Mesenchymal stem cell (in vitro differentiated cells and primary cell): ENCODE data around the gene MICAL3.
A peak's percentile ranks its signal among the peaks of the same experiment; 100 is the strongest.

Source experiments
- DNase-seq: peaks from one replicate; pipeline ENCODE4 v3.0.0-alpha.2; 2013
- H2AFZ ChIP-seq: one replicate; pipeline ENCODE4 v1.6.1; 2013; ENCODE audit warnings: low read depth, mild to moderate bottlenecking, control low read depth, inconsistent platforms, low read length, moderate library complexity
- H2AK5ac ChIP-seq: 2 replicates; pipeline ENCODE4 v1.6.1; 2013; ENCODE audit warnings: low read length, moderate library complexity, mild to moderate bottlenecking, inconsistent platforms; ENCODE audit not compliant: severe bottlenecking
- H2BK120ac ChIP-seq: one replicate; pipeline ENCODE4 v1.6.1; 2013; ENCODE audit warnings: low read depth, mild to moderate bottlenecking, inconsistent platforms, low read length, moderate library complexity
- H2BK12ac ChIP-seq, 2 experiments: one replicate each; pipeline ENCODE4 v1.6.1; 2013; ENCODE audit warnings: inconsistent platforms in 2 of 2, low read length in 2 of 2, mild to moderate bottlenecking in 2 of 2, moderate library complexity in 2 of 2, control low read depth in 1 of 2
- H2BK15ac ChIP-seq: one replicate; pipeline ENCODE4 v1.6.1; 2013; ENCODE audit warnings: mild to moderate bottlenecking, low read depth, inconsistent platforms; ENCODE audit not compliant: poor library complexity, severe bottlenecking
- H2BK5ac ChIP-seq: 2 replicates; pipeline ENCODE4 v1.6.1; 2013; ENCODE audit warnings: low read depth, mild to moderate bottlenecking, low read length, control low read depth, inconsistent platforms; ENCODE audit not compliant: poor library complexity, severe bottlenecking
- H3K14ac ChIP-seq, 2 experiments: one replicate each; pipeline ENCODE4 v1.6.1; 2013; ENCODE audit warnings: inconsistent platforms in 2 of 2, low read length in 2 of 2, control low read depth in 1 of 2, mild to moderate bottlenecking in 1 of 2, moderate library complexity in 1 of 2
- H3K18ac ChIP-seq, 2 experiments: one replicate each; pipeline ENCODE4 v1.6.1; 2013; ENCODE audit warnings: inconsistent platforms in 2 of 2, low read length in 2 of 2, control low read depth in 1 of 2, low read depth in 1 of 2, mild to moderate bottlenecking in 1 of 2
- H3K23ac ChIP-seq, 2 experiments: one replicate each; pipeline ENCODE4 v1.6.1; 2013; ENCODE audit warnings: inconsistent platforms in 2 of 2, low read length in 2 of 2, mild to moderate bottlenecking in 2 of 2, moderate library complexity in 2 of 2, control low read depth in 1 of 2
- H3K27ac ChIP-seq: 2 replicates; pipeline ENCODE4 v1.5.1; 2013; ENCODE audit warnings: mild to moderate bottlenecking, moderate library complexity, low read length, control low read depth, inconsistent platforms; ENCODE audit not compliant: poor library complexity, severe bottlenecking
- H3K27me3 ChIP-seq, 2 experiments: 2 replicates each; pipeline versions ENCODE4 v1.6.1 to v1.7.0; 2013; ENCODE audit warnings: low read length in 2 of 2, mild to moderate bottlenecking in 2 of 2, moderate library complexity in 2 of 2, control low read depth in 1 of 2, inconsistent platforms in 1 of 2; ENCODE audit not compliant: control insufficient read depth in 1 of 2, insufficient read depth in 1 of 2
- H3K36me3 ChIP-seq, 2 experiments: 2 replicates each; pipeline versions ENCODE4 v1.6.1 to v1.7.0; 2013; ENCODE audit warnings: low read length in 2 of 2, control low read depth in 1 of 2, inconsistent platforms in 1 of 2, low read depth in 1 of 2, mild to moderate bottlenecking in 1 of 2; ENCODE audit not compliant: insufficient read depth in 2 of 2, control insufficient read depth in 1 of 2
- H3K4ac ChIP-seq, 2 experiments: one replicate each; pipeline ENCODE4 v1.6.1; 2013; ENCODE audit warnings: inconsistent platforms in 2 of 2, low read length in 2 of 2, mild to moderate bottlenecking in 2 of 2, moderate library complexity in 2 of 2, control low read depth in 1 of 2, low read depth in 1 of 2
- H3K4me1 ChIP-seq: 2 replicates; pipeline ENCODE4 v1.6.1; 2013; ENCODE audit warnings: low read depth, low read length, control low read depth; ENCODE audit not compliant: control insufficient read depth, insufficient read depth
- H3K4me2 ChIP-seq: 2 replicates; pipeline ENCODE4 v1.6.1; 2013; ENCODE audit warnings: low read length, mild to moderate bottlenecking, inconsistent platforms; ENCODE audit not compliant: poor library complexity, severe bottlenecking
- H3K4me3 ChIP-seq, 2 experiments: 2 replicates each; pipeline versions ENCODE4 v1.5.1 to v1.7.0; 2013; ENCODE audit warnings: low read length in 2 of 2, mild to moderate bottlenecking in 2 of 2, control low read depth in 1 of 2, low read depth in 1 of 2; ENCODE audit not compliant: insufficient read depth in 1 of 2
- H3K79me1 ChIP-seq: replicated peaks from 2 replicates; pipeline ENCODE4 v1.6.1; 2013; ENCODE audit warnings: mild to moderate bottlenecking, control low read depth, low read length, inconsistent platforms; ENCODE audit not compliant: poor library complexity, severe bottlenecking
- H3K9ac ChIP-seq: 2 replicates; pipeline ENCODE4 v1.7.0; 2013; ENCODE audit warnings: mild to moderate bottlenecking, low read length, moderate library complexity
- H3K9me3 ChIP-seq: 2 replicates; pipeline ENCODE4 v1.7.0; 2013; ENCODE audit warnings: mild to moderate bottlenecking, low read length; ENCODE audit not compliant: control insufficient read depth
- H4K8ac ChIP-seq: one replicate; pipeline ENCODE4 v1.6.1; 2013; ENCODE audit warnings: inconsistent platforms, mild to moderate bottlenecking, low read length, moderate library complexity
- H4K91ac ChIP-seq: one replicate; pipeline ENCODE4 v1.6.1; 2013; ENCODE audit warnings: mild to moderate bottlenecking, low read length, inconsistent platforms
- WGBS: methylation state at CpG from one replicate; pipeline ENCODE4 v1.1.7; 2013; ENCODE audit warnings: mixed read lengths; 5-methylcytosine and 5-hydroxymethylcytosine counted together

MICAL3 gene

DNA sequence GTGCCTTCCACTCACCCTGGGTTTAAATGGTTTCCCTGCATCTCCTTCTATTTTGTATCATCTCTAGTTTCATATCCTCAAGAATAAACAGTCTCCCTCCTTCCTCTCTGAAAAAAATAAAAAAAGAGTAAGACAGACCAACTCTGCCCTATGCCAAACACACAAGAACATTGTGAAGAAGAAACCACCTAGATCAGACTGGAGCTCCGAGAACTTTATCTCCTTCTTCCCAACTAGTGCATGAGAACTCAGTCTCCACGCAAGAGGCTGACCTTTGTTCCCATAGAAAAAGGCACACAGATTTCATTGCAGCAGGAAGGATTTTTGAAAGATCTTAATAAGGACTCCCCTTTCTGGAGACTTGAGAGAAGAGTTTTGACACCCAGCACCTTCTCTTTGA is 44.7 kb upstream of the MICAL3 start:
- Histone ChIP-seq H3K27ac (peak overlapping the region; percentile 78), H2AK5ac (peak overlapping the region; percentile 60), H3K79me1 (no peaks in the 10 kb centered on the region), H2BK5ac (no peak overlapping the region), H3K4ac (no peak overlapping the region), H4K91ac (no peak overlapping the region), H3K18ac (no peak overlapping the region), H3K23ac (no peak overlapping the region), H3K36me3 (no peaks in the 10 kb centered on the region), H3K4me2 (no peak overlapping the region), H3K14ac (no peak overlapping the region), H2BK15ac (no peak overlapping the region), H4K8ac (no peak overlapping the region), H2BK120ac (no peak overlapping the region), H3K4me3 (no peak overlapping the region), H2AFZ (no peak overlapping the region), H3K9me3 (no peaks in the 10 kb centered on the region), H3K9ac (peak overlapping the region; percentile 58), H3K27me3 (peaks cover 0 to 4% of the 10 kb centered on the region in 2 experiments), H2BK12ac (no peak overlapping the region), H3K4me1 (peaks cover 31% of the 10 kb centered on the region)
- 96% methylated on average over 2 of the region's 2 CpGs for WGBS
- no peak for DNase-seq

DNA sequence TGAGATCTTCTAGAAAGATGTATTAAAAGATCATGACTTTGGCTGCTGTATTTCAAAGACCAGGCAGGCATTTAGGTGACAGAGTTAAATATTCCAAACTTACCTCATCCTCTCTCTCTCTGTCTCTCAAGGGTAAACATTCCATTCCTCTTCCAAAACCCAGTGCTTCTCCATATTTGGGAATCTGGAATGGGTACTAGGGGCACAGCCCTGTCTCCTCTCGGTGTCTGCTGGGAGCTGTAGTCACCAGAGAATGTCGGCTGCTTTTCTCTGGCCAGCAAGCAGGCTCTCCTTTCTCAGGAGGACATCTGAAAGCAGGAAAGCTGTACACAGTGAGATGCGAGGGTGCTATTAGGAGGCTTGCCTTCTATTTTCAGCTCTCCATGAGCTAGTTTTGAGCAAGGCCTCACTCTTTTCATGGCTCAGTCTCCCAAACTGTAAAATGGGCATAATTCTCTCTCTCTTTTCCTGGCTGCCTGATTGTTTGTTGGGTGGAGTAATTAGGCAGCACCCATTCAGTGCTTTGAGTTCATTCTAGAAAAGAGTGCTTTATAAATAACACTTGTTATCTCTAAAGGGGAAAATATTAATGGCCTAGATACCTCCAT is 44.1 kb upstream of the MICAL3 start:
- no peak overlapping the region for H3K4me2 ChIP-seq
- no peak overlapping the region for H4K91ac ChIP-seq
- peak overlapping the region; percentile 33 for H2BK5ac ChIP-seq
- DNase-seq, result no peak
- no peak overlapping the region for H3K4me3 ChIP-seq
- peak overlapping the region; percentile 58 for H3K9ac ChIP-seq
- no peak overlapping the region for H3K4ac ChIP-seq
- H3K36me3 ChIP-seq, result no peaks in the 10 kb centered on the region
- peak overlapping the region; percentile 78 for H2AK5ac ChIP-seq
- no peaks in the 10 kb centered on the region for H3K79me1 ChIP-seq
- H3K9me3 ChIP-seq, result no peaks in the 10 kb centered on the region
- 57% methylated on average over 3 of the region's 3 CpGs for WGBS
- H3K18ac ChIP-seq, result no peak overlapping the region
- no peak overlapping the region for H3K14ac ChIP-seq
- peaks cover 34% of the 10 kb centered on the region for H3K4me1 ChIP-seq
- H4K8ac ChIP-seq, result no peak overlapping the region
- no peak overlapping the region for H2AFZ ChIP-seq
- no peak overlapping the region for H2BK120ac ChIP-seq
- H3K27ac ChIP-seq, result peak overlapping the region; percentile 78
- peaks cover 0 to 4% of the 10 kb centered on the region in 2 experiments for H3K27me3 ChIP-seq
- no peak overlapping the region for H2BK12ac ChIP-seq
- H2BK15ac ChIP-seq, result no peak overlapping the region
- H3K23ac ChIP-seq, result no peak overlapping the region

- no peak for DNase-seq
- Histone ChIP-seq H2BK12ac (peak overlapping the region in 1 of 2 experiments; percentile 2), H2BK120ac (no peak overlapping the region), H3K14ac (no peak overlapping the region), H3K4me1 (peaks cover 40% of the 10 kb centered on the region), H4K8ac (no peak overlapping the region), H3K79me1 (no peaks in the 10 kb centered on the region), H2BK15ac (no peak overlapping the region), H3K23ac (no peak overlapping the region), H2BK5ac (peak overlapping the region; percentile 70), H3K36me3 (no peaks in the 10 kb centered on the region), H3K4me2 (no peak overlapping the region), H3K27me3 (peaks cover 0 to 4% of the 10 kb centered on the region in 2 experiments), H3K4me3 (no peak overlapping the region), H3K9me3 (no peaks in the 10 kb centered on the region), H2AFZ (no peak overlapping the region), H3K9ac (peak overlapping the region; percentile 58), H3K18ac (no peak overlapping the region), H2AK5ac (peak overlapping the region; percentile 90), H3K4ac (no peak overlapping the region), H3K27ac (peak overlapping the region; percentile 77), H4K91ac (no peak overlapping the region)
- 78% methylated on average over 13 of the region's 14 CpGs for WGBS
Observed at GRCh38 chr22:18067548-18068341, 43.4 kb upstream of the MICAL3 start.

DNA sequence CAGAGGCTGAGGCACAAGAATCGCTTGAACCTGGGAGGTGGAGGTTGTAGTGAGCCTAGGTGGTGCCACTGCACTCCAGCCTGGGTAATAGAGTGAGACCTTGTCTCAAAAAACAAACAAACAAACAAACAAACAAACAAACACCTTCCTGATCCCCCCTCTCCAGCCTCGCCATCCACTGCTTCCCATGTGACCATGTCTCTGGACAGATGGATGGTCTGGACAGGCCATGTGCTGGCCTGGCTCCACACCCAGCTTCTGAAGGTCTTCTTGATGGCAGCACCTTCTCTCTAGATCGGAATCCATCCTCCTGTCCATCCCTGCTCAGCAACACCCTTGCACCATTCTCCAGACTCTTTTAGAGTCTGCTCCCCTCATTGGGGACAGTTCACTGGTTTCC is 42.8 kb upstream of the MICAL3 start:
- Histone ChIP-seq H2BK12ac (no peak overlapping the region), H2BK5ac (no peak overlapping the region), H3K27ac (peak overlapping the region; percentile 77), H3K36me3 (no peaks in the 10 kb centered on the region), H2AFZ (no peak overlapping the region), H3K9ac (no peak overlapping the region), H3K4me3 (no peak overlapping the region), H4K91ac (no peak overlapping the region), H3K18ac (no peak overlapping the region), H2BK120ac (no peak overlapping the region), H3K4ac (no peak overlapping the region), H3K27me3 (peaks cover 0 to under 1% of the 10 kb centered on the region in 2 experiments), H3K79me1 (no peaks in the 10 kb centered on the region), H2BK15ac (no peak overlapping the region), H3K4me2 (no peak overlapping the region), H3K23ac (no peak overlapping the region), H3K4me1 (peaks cover 44% of the 10 kb centered on the region), H4K8ac (no peak overlapping the region), H2AK5ac (peak overlapping the region; percentile 90), H3K14ac (no peak overlapping the region), H3K9me3 (no peaks in the 10 kb centered on the region)
- DNase-seq, result no peak
- WGBS, result 95% methylated on average over 3 of the region's 3 CpGs
